Omental fat pad (tissue), 4 donors: ENCODE measurements around the gene DLK1. TPM values are rescaled to one million over a fixed set of nuclear protein-coding genes. Genes with fewer than 3 reads are reported as not detected.

Experiments
- ATAC-seq: fragments of 150-250 bp; one replicate; pipeline ENCODE4 v1.9.1; 2016; ENCODE audit warnings: mild to moderate bottlenecking, moderate library complexity; ENCODE audit not compliant: low FRiP score
- DNase-seq: peaks from one replicate; pipeline ENCODE4 v3.0.0-alpha.2; 2019; ENCODE audit warnings: low spot score
- total RNA-seq, 4 donors: library from RNA; depleted of rRNA; stranded (reverse); fragments of >200 nt; gene quantifications; one replicate each; pipeline ENCODE4 v1.1.0, GENCODE V29; 2016
- TF ChIP-seq, protein P1 (sequence below), 3 donors: fragments of 450-650 bp; IDR thresholded peaks; one replicate each; pipeline ENCODE4 v1.5.1; 2016 to 2017; ENCODE audit warnings: antibody characterized with exemption in 3 of 3, mild to moderate bottlenecking in 3 of 3, moderate library complexity in 2 of 3

Gene DLK1
- total RNA-seq, 4 donors from 2014 or later, result not detected

GRCh38 chr14:100719976-100720520 is 6.6 kb upstream of the DLK1 start:
- TF ChIP-seq, protein P1, sequence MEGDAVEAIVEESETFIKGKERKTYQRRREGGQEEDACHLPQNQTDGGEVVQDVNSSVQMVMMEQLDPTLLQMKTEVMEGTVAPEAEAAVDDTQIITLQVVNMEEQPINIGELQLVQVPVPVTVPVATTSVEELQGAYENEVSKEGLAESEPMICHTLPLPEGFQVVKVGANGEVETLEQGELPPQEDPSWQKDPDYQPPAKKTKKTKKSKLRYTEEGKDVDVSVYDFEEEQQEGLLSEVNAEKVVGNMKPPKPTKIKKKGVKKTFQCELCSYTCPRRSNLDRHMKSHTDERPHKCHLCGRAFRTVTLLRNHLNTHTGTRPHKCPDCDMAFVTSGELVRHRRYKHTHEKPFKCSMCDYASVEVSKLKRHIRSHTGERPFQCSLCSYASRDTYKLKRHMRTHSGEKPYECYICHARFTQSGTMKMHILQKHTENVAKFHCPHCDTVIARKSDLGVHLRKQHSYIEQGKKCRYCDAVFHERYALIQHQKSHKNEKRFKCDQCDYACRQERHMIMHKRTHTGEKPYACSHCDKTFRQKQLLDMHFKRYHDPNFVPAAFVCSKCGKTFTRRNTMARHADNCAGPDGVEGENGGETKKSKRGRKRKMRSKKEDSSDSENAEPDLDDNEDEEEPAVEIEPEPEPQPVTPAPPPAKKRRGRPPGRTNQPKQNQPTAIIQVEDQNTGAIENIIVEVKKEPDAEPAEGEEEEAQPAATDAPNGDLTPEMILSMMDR (IDR thresholded peaks at IDR 0.05), result no peak
- ATAC-seq, result no peak
- no peak for DNase-seq

DNA sequence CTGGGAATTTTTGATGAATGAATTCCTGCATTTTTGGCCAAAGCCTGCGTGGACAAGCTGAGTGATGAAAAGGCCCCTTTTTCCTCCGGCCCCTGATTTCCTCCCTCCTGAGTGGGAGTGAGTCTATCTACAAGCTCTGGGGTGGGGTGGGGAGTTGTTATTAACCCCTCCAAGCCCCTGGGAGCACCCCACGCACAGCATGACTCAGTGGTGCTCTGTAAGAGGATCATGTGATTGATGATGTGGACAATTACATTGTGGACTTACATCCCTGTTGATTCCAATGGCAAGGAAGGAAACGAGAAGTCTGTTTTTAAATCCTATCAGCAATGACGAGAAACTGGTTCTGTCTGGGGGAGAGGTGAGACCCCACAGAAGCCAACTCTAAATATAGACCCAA is 5.1 kb upstream of the DLK1 start:
- no peak for DNase-seq
- ATAC-seq, result no peak
- TF ChIP-seq, protein P1 (IDR thresholded peaks at IDR 0.05), result no peak

DNA sequence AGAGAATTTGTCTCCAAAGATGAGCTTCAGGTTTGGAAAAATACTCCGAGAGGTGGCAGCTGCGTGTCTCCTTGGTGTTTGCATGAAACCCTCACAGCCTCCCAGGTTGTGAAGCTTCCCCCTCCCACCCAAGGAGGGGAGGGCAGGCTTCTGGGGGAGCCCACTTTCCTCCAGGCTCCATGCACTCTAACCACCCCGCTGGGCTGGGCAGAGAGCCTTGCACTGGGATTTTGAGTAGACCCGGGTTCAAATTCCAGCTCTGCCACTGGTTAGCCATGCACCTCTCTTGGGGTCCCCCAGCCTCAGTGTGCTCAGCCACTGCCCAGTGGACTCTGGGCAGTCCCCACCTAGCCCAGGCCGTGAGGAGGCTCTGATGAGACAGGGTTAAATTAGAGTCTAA is 4.3 kb upstream of the DLK1 start:
- ATAC-seq (no peak), DNase-seq (no peak)
- TF ChIP-seq, protein P1 (IDR thresholded peaks at IDR 0.05), result no peak

DNA sequence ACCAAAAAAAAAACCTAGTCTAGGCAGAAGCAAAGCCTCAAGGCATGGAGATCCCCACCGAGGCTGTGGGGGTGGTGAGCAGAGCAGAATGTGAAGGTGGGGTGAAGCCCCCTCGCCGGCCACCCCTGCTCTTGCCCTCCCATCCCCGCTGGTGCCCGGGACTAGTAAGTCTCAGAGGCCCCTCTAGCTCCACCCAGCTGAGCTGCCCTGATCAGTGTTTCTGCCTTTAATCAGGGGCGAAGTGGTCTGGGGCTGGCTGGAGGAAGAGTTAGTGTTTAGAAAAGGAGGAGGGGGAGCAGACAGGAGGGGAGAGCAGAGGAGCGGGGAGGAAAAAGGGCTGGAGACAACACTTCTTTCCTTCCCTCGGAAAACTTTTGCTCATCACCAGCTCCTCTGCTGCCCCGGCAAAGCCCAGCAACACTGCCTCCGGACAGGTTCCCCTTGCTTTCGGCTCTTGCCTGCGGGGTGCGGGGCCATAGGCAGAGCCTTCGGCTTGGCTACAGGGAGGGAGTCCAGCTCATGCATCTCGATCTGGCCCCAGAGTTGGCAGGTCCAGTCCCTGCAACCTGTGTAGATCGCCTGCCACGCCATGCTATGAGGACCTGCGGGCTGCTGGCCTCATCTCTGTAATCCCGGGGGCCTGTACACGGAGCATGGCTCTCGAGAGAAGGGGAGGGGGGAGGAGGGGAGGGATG is 3.4 kb upstream of the DLK1 start:
- no peak for ATAC-seq
- TF ChIP-seq, protein P1 (IDR thresholded peaks at IDR 0.05), result no peak
- no peak for DNase-seq

- ATAC-seq (no peak), DNase-seq (no peak)
- TF ChIP-seq, protein P1 (IDR thresholded peaks at IDR 0.05), result no peak
These were observed 2.8 kb upstream of the DLK1 start for GRCh38 chr14:100723830-100724437.

- DNase-seq (no peak), ATAC-seq (no peak)
- TF ChIP-seq, protein P1 (IDR thresholded peaks at IDR 0.05), result no peak
These were observed 2.2 kb upstream of the DLK1 start for GRCh38 chr14:100724536-100724935.
